GM21367 (cell line): Measurements from ENCODE around the gene SRSF9.
"Not testable (repeated sequence)": the region's sequence is repeated elsewhere in the genome, so short reads cannot be mapped to it uniquely, and the experiment has no call there.

Experiments
- ATAC-seq: cut with Tn5 transposase; IDR thresholded peaks from one replicate; pipeline ENCODE4 v1.9.1; 2021; ENCODE audit not compliant: unreplicated experiment

SRSF9 gene

DNA sequence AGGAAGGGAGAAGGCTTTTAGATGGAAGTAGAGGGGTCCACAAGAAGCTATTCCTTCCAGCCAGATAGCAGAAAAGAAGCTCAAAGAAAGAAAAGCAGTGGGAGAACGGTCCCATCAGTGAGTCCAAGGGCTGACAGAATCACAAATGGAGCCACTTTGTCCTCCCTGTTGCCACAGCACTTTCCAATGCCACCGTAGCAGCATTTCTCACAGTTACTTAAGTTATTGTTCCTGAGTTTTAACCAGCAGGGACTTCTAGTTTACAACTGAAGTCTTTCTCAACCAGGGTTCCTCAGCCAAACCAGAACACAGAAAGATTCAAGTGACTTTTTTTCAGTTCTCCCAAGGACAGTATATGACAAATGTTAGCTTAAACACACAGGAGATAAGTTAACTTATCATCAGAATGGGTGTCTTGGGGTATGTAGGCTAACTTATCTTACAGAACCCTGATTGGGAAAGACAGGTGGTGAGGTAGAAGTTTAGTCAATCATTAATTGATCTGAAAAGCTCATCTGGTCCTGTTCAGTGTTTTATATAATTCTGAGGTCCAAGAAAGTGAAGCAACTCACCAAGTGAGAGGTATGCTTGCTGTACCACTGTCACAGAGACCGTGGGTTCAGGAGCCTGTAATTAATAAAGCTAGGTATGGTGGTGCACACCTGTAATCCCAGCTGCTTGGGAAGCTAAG is 16.3 kb downstream of the SRSF9 start:
- ATAC-seq: no peak

DNA sequence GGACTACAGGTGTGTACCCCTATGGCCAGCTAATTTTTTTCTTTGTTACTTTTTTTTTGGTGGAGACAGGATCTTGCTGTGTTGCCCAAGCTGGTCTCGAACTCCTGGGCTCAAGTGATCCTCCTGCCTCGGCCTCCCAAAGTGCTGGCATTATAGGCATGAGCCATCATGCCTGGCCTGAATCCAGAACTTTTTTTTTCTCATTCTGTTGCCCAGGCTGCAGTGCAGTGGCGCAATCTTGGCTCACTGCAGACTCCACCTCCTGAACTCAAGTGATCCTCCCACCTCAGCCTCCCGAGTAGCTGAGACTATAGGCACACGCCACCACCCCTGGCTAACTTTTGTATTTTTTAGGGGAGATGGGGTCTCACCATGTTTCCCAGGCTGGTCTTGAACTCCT is 17.0 kb downstream of the SRSF9 start:
- ATAC-seq: not testable (repeated sequence)

DNA sequence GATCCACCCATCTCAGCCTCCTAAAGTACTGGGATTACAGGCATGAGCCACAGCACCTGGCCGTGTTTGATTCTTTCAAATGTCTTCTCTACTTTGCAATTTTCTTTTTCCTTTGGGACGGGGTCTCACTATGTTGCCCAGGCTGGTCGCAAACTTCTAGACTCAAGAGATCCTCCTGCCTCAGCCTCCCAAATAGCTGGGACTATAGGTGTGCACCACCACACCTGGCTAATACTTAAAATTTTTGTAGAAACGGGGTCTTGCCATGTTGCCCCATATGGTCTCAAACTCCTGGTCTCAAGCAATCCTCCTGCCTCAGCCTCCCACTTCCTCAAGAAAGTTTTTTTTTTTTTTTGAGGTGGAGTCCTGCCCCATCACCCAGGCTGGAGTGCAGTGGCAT is 21.6 kb downstream of the SRSF9 start:
- no peak for ATAC-seq

DNA sequence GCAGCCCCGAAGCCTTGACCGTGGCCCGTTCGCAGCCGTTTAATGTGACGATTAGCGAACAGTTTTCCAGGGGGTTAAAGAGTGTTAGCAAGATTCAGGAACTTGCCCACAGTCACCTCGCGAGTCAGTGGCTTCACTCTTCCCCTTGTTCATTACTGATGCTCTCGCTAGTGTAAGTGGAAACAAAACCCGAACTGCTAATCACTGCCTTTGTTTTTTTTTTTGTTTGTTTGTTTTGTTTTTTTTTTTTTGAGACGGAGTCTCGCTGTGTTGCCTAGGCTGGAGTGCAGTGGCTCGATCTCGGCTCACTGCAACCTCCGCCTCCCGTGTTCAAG is 22.7 kb downstream of the SRSF9 start:
- not testable (repeated sequence) for ATAC-seq

DNA sequence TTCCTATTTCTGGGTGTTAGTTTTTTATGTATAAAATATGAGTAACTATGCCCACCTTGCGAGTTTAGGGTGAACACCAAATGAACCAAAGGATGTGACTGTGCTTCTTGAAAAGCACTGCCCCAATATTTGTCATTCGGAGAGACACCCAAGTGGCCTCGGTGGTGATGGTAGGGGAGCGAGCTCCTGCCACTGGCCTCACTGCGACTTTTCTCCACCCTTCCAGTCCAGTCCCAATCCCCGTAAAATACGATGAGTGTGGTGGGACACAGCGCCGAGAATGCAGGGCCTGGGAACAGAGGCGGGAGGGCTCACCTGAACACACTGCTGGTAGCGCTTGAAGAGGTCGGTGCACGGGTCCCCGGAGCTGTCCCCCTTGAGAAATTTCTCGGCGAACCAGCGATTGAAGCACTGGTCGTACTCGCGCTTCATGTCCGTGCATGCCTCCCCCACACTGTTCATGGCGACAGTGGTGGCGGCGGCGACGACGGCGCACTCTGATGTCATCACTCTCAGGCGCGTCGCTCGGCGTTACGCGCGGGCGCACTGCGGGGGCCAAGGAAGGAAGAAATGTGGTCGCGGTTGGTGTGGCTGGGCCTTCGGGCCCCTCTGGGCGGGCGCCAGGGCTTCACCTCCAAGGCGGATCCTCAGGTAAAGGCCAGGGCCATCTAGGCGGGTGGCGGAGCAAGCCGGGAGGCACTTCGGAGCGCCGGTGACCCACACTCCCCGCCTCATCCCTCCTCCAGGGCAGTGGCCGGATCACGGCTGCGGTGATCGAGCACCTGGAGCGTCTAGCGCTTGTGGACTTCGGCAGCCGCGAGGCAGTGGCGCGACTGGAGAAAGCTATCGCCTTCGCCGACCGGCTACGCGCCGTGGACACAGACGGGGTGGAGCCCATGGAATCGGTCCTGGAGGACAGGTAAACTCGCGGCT is 23.4 kb downstream of the SRSF9 start, which contains the start of the genes GATC and TRIAP1:
TSS of gene GATC (plus strand) at position 534 of the 933 bp plus-strand sequence. CDS start at position 571, 37 bp downstream.
TSS of gene TRIAP1 (minus strand) at position 474 of the 933 bp plus-strand sequence. CDS start at position 462, 12 bp downstream.
- ATAC-seq: peak; percentile 74

DNA sequence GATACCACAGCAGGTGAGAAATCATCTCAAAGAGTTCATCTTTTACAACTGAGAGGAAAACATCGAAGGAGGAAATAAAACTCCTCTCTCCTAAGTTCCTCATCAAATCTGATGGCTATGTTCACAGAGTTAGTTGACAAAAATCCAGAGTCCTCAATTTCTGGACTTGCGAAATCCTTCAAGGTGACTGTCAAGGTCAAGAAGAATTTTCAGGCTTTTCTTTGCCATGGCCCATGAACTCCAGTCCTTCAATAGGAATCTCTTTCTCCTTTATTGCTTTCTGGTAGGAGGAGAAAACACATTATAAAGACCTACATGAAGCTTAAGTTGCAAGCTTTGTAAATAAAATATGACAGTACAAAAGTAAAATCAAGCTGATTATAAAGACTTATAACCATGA is 24.9 kb downstream of the SRSF9 start:
- no peak for ATAC-seq

DNA sequence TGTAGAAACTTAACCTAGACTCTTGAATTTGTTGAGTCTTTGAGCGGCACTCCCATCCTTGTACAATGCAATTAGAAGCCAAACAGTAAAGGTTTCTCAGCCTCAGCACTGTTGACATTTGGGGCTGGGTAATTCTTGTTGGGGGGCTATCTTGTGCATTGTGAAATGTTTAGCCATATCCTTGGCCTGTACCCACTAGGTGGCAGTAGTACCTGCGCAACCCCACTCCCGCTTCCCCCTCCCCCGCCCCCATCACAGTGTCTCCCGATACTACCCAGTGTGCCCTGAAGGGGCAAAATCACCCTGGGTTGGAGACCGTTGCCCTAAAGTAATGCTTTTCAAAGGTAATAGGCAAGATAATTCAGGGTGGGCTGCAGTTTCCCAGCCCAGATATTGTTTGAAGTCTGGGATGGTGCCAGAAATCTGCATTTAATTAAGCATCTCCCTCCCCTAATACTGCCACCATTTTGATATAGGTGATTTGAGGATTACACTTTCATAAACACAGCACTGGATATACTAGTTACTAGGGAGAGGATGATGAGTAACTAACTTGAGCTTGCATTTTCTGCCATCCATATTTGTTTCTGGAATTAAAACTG is 29.8 kb downstream of the SRSF9 start:
- ATAC-seq: no peak

DNA sequence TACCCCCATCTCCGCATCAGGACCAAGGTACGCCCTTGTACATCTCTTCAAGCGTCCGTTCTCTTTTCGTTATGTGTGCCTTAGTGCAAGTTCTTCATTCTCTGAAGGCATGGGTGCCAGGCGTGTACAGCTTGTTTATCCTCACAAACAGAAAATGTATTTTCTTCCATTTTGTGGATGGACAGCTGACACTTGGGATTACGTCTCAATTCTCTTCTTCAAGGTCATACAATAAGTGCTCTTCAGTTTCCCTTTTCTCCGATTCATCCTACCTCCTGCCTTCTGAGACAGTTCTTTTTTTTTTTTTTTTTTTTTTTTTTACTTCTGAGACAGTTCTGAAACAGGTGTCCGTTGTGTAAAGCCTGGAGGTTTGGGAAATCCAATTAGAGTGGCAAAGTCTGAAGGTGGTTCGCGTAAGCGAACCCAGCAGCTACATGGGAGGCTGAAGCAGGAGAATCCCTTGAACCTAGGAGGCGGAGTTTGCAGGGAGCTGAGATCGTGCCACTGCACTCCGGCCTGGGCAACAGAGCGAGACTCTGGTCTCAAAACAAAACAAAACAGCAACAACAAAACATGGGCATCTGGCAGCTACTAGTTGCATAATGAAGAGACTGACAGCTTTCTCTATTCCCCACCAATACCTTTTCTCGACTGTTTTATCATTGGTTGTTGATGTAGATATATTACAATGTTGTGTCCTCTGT is 30.9 kb downstream of the SRSF9 start:
- ATAC-seq: no peak

DNA sequence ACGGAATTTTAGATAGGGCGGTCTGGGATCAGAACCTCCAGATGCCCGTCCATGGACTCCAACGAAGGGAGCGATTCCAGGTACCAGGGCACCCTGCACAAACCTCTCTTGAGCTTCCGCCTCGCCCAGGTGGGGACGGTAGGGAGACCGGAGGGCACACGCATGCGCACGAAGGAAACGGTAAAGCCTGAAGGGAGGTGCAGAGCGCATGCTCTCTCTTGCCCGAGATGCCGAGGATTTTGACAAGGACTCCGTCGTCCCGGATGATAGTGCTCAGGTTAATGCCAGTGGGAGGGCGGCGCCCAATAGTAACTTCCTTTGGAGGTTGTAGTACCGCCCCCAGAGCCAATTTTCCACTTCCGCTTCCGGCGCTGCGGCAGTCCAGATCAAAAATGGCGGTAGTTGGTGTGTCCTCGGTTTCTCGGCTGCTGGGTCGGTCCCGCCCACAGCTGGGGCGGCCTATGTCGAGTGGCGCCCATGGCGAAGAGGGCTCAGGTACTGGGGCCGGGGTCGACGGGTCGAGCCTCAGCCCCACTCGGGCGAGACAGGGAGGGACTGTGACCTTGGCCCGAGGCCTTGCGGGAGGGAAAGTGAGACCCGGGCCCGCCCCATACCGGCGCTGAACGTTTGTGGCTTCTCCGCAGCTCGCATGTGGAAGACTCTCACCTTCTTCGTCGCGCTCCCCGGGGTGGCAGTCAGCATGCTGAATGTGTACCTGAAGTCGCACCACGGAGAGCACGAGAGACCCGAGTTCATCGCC is 31.6 kb downstream of the SRSF9 start, which contains the start of gene COX6A1:
TSS of gene COX6A1 (plus strand) at position 379 of the 760 bp plus-strand sequence. CDS start at position 393, 14 bp downstream.
- ATAC-seq: peak; percentile 94

DNA sequence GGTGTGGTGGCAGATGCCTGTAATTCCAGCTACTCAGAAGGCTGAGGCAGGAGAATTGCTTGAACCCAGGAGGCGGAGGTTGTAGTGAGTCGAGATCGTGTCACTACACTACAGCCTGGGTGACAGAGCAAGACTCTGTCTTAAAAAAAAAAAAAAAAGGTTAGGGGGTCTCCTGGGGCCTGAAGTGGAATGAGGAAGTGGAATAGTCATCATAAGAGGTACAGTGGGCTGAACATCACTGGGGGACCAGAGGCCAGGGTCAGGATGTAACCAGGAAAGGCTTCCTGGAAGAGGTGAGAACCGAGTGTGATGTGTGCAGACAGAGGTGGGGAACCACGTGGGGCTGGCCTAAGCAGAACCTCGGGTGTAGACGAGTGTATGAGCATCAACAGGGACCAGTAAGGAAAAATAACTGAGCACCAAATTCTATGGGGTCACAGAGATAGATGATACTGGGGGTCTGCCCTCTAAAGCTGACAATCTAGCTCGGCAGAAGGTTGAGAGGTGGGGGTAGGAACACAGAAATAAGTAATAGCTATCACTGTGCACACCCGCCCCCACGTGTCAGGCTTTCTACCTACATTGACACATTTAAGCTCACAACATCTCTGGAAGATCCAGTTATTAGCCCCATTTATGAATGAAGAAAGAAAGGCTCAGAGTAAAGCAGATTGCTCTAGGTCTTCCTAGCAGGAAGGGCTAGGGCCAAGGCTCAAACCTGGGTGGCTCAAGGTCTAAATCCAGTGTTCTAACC is 36.6 kb downstream of the SRSF9 start:
- no peak for ATAC-seq

DNA sequence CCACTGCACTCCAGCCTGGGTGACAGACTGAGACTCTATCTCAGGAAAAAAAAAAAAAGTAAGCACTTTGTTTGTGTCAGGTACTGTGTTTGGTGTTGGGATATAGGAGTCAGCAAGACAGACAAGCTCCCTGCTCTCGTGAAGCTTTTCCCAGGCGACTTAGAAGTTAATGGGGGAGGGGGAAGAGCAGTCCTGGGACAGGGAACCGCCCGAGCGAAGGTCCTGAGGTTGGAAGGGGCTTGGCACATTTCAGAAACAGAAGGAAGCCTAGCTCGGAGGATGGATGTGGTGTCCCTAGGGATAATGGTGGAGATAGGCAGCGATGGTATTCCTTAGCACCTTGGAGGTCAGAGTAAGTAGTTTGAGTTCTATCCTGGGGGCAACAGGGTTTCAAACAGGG is 40.2 kb downstream of the SRSF9 start:
- ATAC-seq: no peak

DNA sequence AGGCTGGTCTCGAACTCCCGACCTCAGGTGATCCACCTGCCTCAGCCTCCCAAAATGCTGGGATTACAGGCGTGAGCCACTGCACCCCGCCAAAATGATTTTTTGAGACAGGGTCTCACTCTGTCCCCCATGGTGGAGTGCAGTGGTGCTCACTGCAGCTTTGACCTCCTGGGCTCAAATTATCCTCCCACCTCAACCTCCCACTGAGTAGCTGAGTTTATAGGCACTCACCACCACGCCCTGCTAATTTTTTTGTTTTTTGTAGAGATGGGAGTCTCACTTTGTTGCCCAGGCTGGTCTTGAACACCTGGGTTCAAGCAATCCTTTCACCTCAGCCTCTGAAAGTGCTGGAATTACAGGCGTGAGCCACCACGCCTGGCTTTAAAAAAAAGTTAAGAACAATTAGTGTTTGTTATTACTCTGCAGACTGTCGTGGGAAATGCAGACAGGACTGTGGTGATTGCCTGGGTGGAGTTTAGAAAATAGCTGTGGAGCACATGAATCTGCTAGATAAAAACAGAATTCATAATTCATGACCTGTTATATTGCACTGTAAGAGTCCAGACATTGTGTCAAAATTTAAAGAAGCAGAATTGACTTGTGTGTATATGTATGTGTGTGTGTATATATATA is 40.8 kb downstream of the SRSF9 start:
- ATAC-seq: no peak

DNA sequence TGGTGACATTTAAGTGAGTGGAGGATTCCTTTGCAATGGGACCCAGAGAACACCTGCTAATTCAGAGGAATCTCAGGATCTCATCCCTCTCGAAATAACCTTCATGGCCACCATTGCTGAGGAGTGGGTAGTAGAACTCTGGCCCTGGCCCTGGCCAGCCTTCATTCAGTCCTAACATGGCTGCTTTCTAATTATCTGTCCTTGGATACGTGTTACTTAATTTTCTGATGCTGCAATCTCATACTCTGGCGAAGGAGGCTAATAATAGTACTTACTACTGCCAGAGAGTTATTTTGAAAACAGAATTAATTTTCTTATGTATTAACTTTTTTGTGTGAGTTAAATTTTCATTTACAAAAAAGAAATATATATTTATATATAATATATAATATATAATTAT is 43.8 kb downstream of the SRSF9 start:
- ATAC-seq: no peak

DNA sequence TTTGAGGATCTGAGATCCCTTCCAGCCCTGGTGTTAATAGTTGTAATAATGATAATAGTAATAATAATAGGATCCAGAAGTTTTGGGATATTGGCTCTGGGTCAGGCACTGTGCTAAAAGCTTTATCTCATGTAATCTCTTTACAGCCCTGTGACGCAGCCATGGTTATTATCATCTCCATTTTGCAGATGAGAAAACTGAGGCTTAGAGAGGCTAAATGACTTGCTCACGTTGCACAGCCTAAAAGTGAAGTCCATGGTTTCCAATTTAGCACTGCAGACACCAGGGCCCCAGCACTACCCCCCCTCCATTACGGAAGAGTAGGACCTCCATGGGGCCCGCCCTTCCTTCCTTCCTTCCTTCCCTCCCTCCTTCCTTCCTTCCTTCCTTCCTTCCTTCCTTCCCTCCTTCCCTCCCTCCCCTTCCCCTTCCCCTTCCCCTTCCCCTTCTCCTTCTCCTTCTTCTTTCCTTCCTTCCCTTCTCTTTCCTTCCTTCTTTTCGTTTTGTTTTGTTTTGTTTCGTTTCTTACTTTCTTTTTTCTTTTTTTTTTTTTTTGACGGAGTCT is 46.6 kb downstream of the SRSF9 start:
- no peak for ATAC-seq

DNA sequence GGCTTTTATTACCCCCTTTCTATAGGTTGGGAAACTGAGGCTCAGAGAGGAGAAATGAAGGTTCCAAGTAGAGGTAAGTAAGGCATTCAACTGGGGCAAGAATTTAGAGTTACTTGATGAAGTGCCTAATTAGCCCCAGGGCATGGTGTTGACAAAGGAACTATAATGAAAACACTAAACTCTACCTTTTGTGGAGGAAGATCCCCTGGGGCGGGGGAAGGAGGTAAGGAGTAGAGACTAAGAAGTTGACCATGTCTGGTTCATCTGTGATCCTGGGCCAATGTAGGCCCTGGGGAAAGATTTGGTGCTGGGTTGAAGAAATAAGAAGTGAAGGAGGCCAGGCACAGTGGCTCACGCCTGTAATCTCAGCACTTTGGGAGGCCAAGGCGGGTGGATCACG is 47.8 kb downstream of the SRSF9 start:
- ATAC-seq: no peak

DNA sequence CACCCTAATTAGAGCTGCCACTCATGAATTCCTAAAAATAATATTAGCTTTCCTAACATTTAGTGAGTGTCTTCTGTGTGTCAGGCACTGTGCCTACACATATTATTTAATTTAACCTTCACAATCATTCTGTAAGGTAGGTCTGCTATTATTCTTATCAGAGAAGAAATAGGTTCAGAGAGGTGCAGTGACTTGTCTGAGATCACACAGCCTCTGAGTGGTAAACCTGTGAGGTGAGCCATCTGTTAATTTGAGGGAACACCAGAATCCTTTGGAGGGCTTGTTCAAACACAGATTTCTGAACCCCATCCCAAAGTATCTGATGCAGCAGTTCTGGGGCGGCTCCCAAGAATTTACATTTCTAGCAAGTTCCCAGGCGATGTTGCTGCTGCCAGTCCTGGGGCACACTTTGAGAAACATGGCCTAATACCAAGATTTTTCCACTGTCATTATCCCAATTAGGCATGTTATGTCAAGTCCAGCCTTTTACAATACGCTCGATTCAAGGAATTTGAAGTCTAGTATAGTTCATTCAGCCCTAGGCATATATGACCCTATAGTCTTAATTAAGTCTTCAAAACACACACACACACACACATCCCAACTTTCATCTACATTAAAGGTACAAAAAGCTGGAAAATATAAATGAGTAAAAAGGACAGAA is 51.5 kb downstream of the SRSF9 start:
- no peak for ATAC-seq

DNA sequence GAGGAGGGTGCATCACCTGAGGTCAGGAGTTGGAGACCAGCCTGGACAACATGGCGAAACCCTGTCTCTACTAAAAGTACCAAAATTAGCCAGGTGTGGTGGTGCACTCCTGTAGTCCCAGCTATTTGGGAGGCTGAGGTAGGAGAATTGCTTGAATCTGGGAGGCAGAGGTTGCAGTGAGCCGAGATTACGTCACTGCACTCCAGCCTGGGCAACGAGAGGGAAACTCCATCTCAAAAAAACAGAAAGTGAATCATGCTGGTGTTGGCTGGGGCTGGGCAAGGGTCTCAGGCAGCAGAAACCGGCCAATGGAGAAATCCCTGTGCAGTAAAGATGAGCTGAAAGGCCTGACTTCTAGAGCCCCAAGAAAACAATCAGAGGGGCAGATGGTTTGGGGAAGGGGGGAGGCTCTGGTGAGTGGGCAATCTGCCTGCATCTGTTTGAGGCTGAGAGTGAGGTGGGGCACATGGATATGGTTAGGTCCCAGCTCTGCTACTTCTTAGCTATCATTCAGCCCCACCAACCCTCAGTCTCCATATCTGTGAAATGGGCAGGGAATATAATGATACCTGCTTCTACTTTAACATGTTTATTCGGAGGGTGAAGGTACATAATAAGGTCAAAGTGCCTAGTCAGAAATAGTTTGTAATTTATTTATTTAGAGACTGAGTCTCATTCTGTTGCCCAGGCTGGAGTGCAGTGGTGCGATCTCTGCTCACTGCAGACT is 52.9 kb downstream of the SRSF9 start:
- no peak for ATAC-seq
